Kidney epithelial cell (primary cell): ENCODE measurements around the gene DOK7. TPM values are rescaled to one million over a fixed set of nuclear protein-coding genes. Genes with fewer than 3 reads are reported as not detected.

Source experiments
- DNase-seq: peaks from one replicate; pipeline ENCODE4 v3.0.0-alpha.2; 2010; ENCODE audit warnings: low read depth
- H3K27me3 ChIP-seq: 2 replicates; pipeline ENCODE4 v1.6.0; 2011; ENCODE audit warnings: low read length; ENCODE audit not compliant: control insufficient read depth, insufficient read depth
- H3K36me3 ChIP-seq: 2 replicates; pipeline ENCODE4 v1.5.1; 2011; ENCODE audit warnings: low read length; ENCODE audit not compliant: control insufficient read depth, insufficient read depth
- H3K4me3 ChIP-seq: 2 replicates; pipeline ENCODE4 v1.5.1; 2011; ENCODE audit warnings: low read depth, mild to moderate bottlenecking, control low read depth, low read length
- total RNA-seq: library from RNA; depleted of rRNA; stranded (reverse); fragments of >200 nt; gene quantifications from 2 replicates; pipeline ENCODE4 v1.2.3, GENCODE V29; 2015
- TF ChIP-seq, protein P1 (sequence below): IDR thresholded peaks from 2 replicates; pipeline ENCODE4 v1.5.1; 2011; ENCODE audit warnings: mild to moderate bottlenecking, moderate library complexity, low read length, control low read depth, inconsistent platforms; ENCODE audit not compliant: insufficient read depth, poor library complexity, severe bottlenecking

Gene DOK7, protein sequence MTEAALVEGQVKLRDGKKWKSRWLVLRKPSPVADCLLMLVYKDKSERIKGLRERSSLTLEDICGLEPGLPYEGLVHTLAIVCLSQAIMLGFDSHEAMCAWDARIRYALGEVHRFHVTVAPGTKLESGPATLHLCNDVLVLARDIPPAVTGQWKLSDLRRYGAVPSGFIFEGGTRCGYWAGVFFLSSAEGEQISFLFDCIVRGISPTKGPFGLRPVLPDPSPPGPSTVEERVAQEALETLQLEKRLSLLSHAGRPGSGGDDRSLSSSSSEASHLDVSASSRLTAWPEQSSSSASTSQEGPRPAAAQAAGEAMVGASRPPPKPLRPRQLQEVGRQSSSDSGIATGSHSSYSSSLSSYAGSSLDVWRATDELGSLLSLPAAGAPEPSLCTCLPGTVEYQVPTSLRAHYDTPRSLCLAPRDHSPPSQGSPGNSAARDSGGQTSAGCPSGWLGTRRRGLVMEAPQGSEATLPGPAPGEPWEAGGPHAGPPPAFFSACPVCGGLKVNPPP
- total RNA-seq, result 4.5 and 6.9 TPM in 2 replicates

DNA sequence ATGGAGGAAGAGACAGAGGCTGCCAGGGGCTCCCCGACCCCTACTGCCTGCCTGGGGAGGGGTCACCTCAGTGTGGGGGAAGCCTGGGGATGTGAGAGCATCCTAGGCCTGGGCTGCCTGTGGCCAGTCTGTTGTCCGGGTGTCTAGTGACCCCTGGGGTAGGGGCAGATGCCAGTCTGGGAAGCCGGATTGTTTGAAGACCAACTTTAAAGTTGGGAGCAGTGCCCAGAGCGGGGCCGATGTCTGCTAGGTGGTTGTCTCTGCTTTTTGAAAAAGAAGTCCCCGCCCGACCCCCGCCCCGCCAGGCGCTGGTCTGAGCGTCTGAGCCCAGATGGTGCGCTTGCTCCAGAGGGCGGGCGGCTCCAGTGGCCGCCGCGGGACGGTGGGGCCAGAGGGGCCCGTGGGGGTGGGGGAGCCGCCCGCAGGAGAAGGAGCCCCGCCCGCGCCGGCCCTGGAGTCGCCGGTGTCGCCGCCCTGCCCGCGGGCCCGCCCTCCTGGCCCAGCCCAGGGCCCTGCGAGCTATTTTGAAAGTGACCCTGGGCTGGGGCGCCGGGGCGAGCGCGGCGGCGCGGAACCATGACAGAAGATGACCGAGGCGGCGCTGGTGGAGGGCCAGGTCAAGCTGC lies at the start of gene DOK7:
Gene DOK7 (plus strand): TSS at position 517 of the 626 bp plus-strand sequence. CDS start 70 bp downstream, at position 587.
- Histone ChIP-seq H3K27me3 (peaks cover 25% of the 10 kb centered on the region), H3K36me3 (no peaks in the 10 kb centered on the region), H3K4me3 (peak within 1 kb of the TSS; percentile 26)
- TF ChIP-seq, protein P1, sequence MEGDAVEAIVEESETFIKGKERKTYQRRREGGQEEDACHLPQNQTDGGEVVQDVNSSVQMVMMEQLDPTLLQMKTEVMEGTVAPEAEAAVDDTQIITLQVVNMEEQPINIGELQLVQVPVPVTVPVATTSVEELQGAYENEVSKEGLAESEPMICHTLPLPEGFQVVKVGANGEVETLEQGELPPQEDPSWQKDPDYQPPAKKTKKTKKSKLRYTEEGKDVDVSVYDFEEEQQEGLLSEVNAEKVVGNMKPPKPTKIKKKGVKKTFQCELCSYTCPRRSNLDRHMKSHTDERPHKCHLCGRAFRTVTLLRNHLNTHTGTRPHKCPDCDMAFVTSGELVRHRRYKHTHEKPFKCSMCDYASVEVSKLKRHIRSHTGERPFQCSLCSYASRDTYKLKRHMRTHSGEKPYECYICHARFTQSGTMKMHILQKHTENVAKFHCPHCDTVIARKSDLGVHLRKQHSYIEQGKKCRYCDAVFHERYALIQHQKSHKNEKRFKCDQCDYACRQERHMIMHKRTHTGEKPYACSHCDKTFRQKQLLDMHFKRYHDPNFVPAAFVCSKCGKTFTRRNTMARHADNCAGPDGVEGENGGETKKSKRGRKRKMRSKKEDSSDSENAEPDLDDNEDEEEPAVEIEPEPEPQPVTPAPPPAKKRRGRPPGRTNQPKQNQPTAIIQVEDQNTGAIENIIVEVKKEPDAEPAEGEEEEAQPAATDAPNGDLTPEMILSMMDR, result no peak
- no peak for DNase-seq

DNA sequence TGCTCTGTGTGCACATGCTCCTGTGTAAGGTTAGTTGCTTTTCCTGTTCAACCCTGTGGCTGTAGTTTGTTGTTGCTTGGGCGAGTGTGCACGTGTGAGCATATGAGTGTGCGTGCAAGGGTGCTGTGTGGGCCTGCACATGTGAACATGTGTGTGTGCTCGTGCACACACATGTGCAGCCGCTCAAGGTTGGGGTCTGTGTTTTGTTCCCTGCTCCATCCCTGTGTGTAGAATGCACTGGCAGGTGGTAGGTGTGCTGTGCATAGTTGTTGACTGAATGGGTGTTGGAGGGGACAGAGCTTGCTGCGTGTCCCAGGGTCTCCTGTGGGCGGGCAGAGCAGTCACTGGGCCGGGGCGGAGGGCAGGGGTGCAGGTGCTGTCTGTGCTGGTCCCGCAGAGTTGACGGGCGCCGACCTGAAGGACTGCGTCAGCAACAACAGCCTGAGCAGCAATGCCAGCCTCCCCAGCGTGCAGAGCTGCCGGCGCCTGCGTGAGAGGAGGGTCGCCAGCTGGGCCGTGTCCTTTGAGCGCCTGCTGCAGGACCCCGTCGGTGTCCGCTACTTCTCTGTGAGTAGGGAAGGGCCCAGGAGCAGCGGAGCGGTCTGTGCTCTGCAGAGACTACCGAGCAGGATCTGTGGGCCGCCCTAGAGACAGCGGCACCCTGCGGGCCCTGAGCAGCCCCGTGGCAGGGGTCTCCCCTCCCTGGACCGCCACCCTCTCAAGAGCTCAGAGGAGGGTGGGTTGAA lies 49.3 kb upstream of the DOK7 start:
- Histone ChIP-seq H3K27me3 (no peaks in the 10 kb centered on the region), H3K36me3 (no peaks in the 10 kb centered on the region), H3K4me3 (no peak overlapping the region)
- no peak for DNase-seq
- TF ChIP-seq, protein P1, result no peak

DNA sequence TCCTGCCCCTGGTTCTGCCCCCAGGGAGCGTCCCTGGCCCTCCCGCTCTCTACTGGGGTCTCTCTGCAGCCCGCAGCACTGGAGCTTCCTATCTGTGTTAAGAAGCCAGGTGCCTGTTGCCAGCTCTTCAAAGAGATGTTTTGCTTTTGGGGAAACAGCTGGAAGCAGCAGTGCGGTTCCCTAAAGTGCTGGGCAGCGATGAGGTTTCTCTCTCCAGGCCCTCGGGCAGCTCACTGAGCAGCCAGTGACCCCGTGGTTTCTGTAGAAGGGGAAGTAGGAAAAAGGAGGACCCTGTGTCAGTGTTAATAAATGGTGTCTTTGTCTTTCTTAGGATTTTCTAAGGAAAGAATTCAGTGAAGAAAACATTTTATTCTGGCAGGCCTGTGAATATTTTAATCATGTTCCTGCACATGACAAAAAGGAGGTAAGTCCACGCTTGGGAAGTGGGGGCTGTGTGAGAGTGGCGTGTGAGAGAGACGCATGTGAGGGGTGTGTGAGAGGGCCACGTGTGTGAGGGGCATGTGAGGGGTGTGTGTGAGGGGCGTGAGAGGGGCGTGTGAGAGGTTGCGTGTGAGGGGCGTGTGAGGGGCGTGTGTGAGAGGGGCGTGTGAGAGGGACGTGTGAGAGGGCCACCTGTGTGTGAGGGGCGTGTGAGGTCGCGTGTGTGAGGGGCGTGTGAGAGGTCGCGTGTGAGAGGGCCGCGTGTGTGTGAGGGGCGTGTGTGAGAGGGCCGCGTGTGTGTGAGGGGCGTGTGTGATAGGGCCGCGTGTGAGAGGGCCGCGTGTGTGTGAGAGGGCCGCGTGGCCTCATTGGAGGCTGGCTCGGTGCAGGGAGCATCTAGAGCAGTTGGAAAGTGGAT lies 48.5 kb upstream of the DOK7 start:
- no peak for DNase-seq
- Histone ChIP-seq H3K4me3 (no peak overlapping the region), H3K27me3 (no peaks in the 10 kb centered on the region), H3K36me3 (no peaks in the 10 kb centered on the region)
- TF ChIP-seq, protein P1, result no peak

DNA sequence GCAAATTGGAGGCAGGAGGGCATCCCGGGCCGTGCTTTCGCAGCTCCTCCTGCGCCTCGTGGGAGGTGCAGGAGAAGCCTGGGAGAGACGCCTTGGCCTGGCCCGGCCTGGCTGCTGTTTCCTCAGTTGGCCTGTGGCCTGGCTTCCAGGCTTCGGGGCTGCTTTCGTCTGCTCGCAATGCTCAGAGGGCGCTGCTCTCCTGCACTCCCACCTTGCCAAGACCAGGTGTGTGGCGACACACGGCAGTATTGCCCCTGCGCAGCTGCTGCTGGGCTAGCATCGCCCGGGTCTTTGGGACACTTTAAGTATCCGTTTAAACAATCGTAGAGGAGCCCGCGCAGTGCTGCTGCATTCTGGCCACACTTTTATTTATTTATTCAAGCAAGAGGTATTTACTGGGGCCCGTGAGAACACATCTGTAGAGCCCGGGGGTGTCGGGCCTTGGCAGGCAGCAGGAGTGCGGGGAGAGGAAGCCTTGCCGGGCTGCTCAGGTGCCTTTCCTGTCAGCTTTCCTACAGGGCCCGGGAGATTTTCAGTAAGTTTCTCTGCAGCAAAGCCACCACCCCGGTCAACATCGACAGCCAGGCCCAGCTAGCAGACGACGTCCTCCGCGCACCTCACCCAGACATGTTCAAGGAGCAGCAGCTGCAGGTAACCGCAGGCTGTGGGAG lies 47.5 kb upstream of the DOK7 start:
- Histone ChIP-seq H3K27me3 (no peaks in the 10 kb centered on the region), H3K36me3 (no peaks in the 10 kb centered on the region), H3K4me3 (no peak overlapping the region)
- TF ChIP-seq, protein P1, result no peak
- DNase-seq, result no peak

DNA sequence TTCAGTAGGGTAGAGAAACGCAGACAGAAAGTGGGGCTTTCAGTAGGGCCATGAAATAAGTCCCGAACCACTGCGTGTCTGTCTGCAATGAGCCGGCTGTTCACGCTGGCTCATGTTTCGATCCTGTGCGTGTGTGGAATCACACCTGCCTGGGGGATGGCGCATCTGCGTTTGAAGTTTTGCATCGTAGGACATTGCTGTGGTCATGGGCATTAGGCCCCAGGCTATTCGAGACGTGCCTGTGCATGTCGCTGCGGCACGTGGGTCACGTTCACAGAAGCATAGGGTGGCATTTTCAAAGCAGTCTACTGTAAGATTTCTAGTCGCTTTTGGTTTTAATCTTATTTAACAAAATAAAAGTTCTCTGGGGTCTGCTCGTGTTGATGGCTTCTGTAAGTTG lies 46.8 kb upstream of the DOK7 start:
- DNase-seq, result no peak
- Histone ChIP-seq H3K4me3 (no peak overlapping the region), H3K27me3 (no peaks in the 10 kb centered on the region), H3K36me3 (no peaks in the 10 kb centered on the region)
- TF ChIP-seq, protein P1, result no peak
